BJ (cell line): ENCODE measurements around the gene CA12. TPM values are rescaled to one million over a fixed set of nuclear protein-coding genes. Genes with fewer than 3 reads are reported as not detected.

Experiments used
- CTCF ChIA-PET: fragments of 350-600 bp; formaldehyde crosslinking; extraction: SDS; loops from one replicate; lab custom pipeline; 2021; ENCODE audit warnings: antibody characterized with exemption, inconsistent platforms; lab: Yijun Ruan, JAX
- POLR2A ChIA-PET: fragments of 300-600 bp; sonication (Branson Sonifier 250); formaldehyde crosslinking; extraction: SDS; loops from one replicate; lab custom pipeline; 2021; ENCODE audit warnings: antibody characterized with exemption; lab: Charles Lee
- DNase-seq: peaks from one replicate; pipeline ENCODE4 v3.0.0-alpha.2; 2011; ENCODE audit warnings: low read depth
- H3K27me3 ChIP-seq: 2 replicates; pipeline ENCODE4 v1.6.0; 2011; ENCODE audit warnings: low read length; ENCODE audit not compliant: control insufficient read depth, insufficient read depth
- H3K36me3 ChIP-seq: 2 replicates; pipeline ENCODE4 v1.5.1; 2011; ENCODE audit warnings: low read length; ENCODE audit not compliant: control insufficient read depth, insufficient read depth
- H3K4me3 ChIP-seq: 2 replicates; pipeline ENCODE4 v1.5.1; 2011; ENCODE audit warnings: low read depth, mild to moderate bottlenecking, control low read depth, low read length
- CTCF ChIP-seq: IDR thresholded peaks from 2 replicates; pipeline ENCODE4 v1.5.1; 2011; ENCODE audit warnings: low read depth, mild to moderate bottlenecking, control low read depth, inconsistent platforms, low read length, moderate library complexity; ENCODE audit not compliant: insufficient read depth
- polyA plus RNA-seq: library from polyadenylated mRNA; depleted of rRNA; stranded (reverse); fragments of >200 nt; gene quantifications from 2 replicates; pipeline ENCODE4 v1.2.3, GENCODE V29; 2011

Gene CA12
- polyA plus RNA-seq, 1 experiment: 16.9 TPM

GRCh38 chr15:63382966-63383710 is 1.5 kb upstream of the CA12 start:
- Histone ChIP-seq H3K36me3 (no peaks in the 10 kb centered on the region), H3K4me3 (no peak overlapping the region), H3K27me3 (no peaks in the 10 kb centered on the region)
- no peak for DNase-seq
- no peak for TF ChIP-seq CTCF
- ChIA-PET POLR2A (no interaction called here), CTCF (no interaction called here)

GRCh38 chr15:63380808-63381282 is 801 bp downstream of the CA12 start:
- Histone ChIP-seq H3K27me3 (no peaks in the 10 kb centered on the region), H3K4me3 (peak overlapping the region; percentile 47), H3K36me3 (no peaks in the 10 kb centered on the region)
- POLR2A ChIA-PET: no interaction called here
- DNase-seq: no peak
- TF ChIP-seq CTCF: no peak
- CTCF ChIA-PET: interaction anchor here (1.3 to 1.5 kb wide), 2 partner anchors 12 to 82 kb away, joined by 3 to 4 read pairs; no protein-coding TSS in a partner anchor

- DNase-seq: no peak
- H3K36me3 ChIP-seq: no peaks in the 10 kb centered on the region
- H3K4me3 ChIP-seq: no peak overlapping the region
- ChIA-PET POLR2A (no interaction called here), CTCF (interaction anchor here (0.5 to 1.5 kb wide), 3 partner anchors 8 to 738 kb away, joined by 3 to 4 read pairs (median 3); no protein-coding TSS in a partner anchor)
- H3K27me3 ChIP-seq: no peaks in the 10 kb centered on the region
- no peak for TF ChIP-seq CTCF
Observed at GRCh38 chr15:63380151-63380807, 1.4 kb downstream of the CA12 start.

GRCh38 chr15:63379492-63380150 is 2.0 kb downstream of the CA12 start:
- DNase-seq: no peak
- no peak for TF ChIP-seq CTCF
- ChIA-PET POLR2A (no interaction called here), CTCF (interaction anchor here (0.5 to 1.3 kb wide), 4 partner anchors 9 to 739 kb away, joined by 3 to 4 read pairs (median 3); no protein-coding TSS in a partner anchor)
- no peak overlapping the region for H3K4me3 ChIP-seq
- no peaks in the 10 kb centered on the region for H3K27me3 ChIP-seq
- H3K36me3 ChIP-seq: no peaks in the 10 kb centered on the region

GRCh38 chr15:63378946-63379345 is 2.7 kb downstream of the CA12 start:
- no peak overlapping the region for H3K4me3 ChIP-seq
- ChIA-PET POLR2A (no interaction called here), CTCF (interaction anchor here (0.6 to 1.3 kb wide), 4 partner anchors 9 to 221 kb away, joined by 3 to 5 read pairs (median 4); no protein-coding TSS in a partner anchor)
- no peaks in the 10 kb centered on the region for H3K36me3 ChIP-seq
- TF ChIP-seq CTCF: no peak
- no peak for DNase-seq
- no peaks in the 10 kb centered on the region for H3K27me3 ChIP-seq
